ENCODE measurements around the gene DHCR7. TPM values are rescaled to one million over a fixed set of nuclear protein-coding genes. Genes with fewer than 3 reads are reported as not detected.

DHCR7 gene
- total and polyA plus RNA-seq, 2 experiments from 2014 or later, result 140 to 303 TPM

GRCh38 chr11:71476926-71477640, 28.9 kb upstream of the DHCR7 start:
- Histone ChIP-seq H3K4me1 (ENCODE audit: insufficient read depth) (peaks cover 4% of the 10 kb centered on the region), H3K27me3 (no peaks in the 10 kb centered on the region), H3K79me2 (no peaks in the 10 kb centered on the region), H3K9me3 (ENCODE audit: low read depth) (no peaks in the 10 kb centered on the region), H3K36me3 (replicated peaks; ENCODE audit: insufficient read depth, low read depth) (no peaks in the 10 kb centered on the region), H3K4me3 (no peak overlapping the region), H3K27ac (no peak overlapping the region), H2AFZ (no peak overlapping the region), H3K9me2 (replicated peaks; ENCODE audit: insufficient read depth) (no peaks in the 10 kb centered on the region), H4K20me1 (ENCODE audit: insufficient read depth, poor library complexity, severe bottlenecking) (no peaks in the 10 kb centered on the region), H3K4me2 (no peak overlapping the region)
- no peak for TF ChIP-seq CTCF (IDR thresholded peaks at IDR 0.05; ENCODE audit: poor library complexity)
- no peak for TF ChIP-seq EZH2 (IDR thresholded peaks at IDR 0.05; ENCODE audit: borderline replicate concordance)
- TF ChIP-seq EZH2phosphoT487 (IDR thresholded peaks at IDR 0.05; ENCODE audit: low read depth, severe bottlenecking, unreplicated experiment), result no peak
- DNase-seq (ENCODE audit: low spot score), result no peak
- WGBS (ENCODE audit: low lambda C conversion rate, missing lambda C conversion rate), result 95% methylated on average over 34 of the region's 34 CpGs

- H3K9me3 ChIP-seq (ENCODE audit: low read depth), result no peaks in the 10 kb centered on the region
- no peak overlapping the region for H2AFZ ChIP-seq
- TF ChIP-seq EZH2phosphoT487 (IDR thresholded peaks at IDR 0.05; ENCODE audit: low read depth, severe bottlenecking, unreplicated experiment) (no peak), EZH2 (IDR thresholded peaks at IDR 0.05; ENCODE audit: borderline replicate concordance) (no peak), CTCF (IDR thresholded peaks at IDR 0.05; ENCODE audit: poor library complexity) (no peak)
- no peaks in the 10 kb centered on the region for H3K9me2 ChIP-seq (replicated peaks; ENCODE audit: insufficient read depth)
- H4K20me1 ChIP-seq (ENCODE audit: insufficient read depth, poor library complexity, severe bottlenecking), result no peaks in the 10 kb centered on the region
- H3K4me2 ChIP-seq, result no peak overlapping the region
- WGBS (ENCODE audit: low lambda C conversion rate, missing lambda C conversion rate), result 97% methylated on average over 21 of the region's 21 CpGs
- peaks cover 4% of the 10 kb centered on the region for H3K4me1 ChIP-seq (ENCODE audit: insufficient read depth)
- no peaks in the 10 kb centered on the region for H3K27me3 ChIP-seq
- no peaks in the 10 kb centered on the region for H3K79me2 ChIP-seq
- DNase-seq (ENCODE audit: low spot score), result no peak
- H3K27ac ChIP-seq, result no peak overlapping the region
- H3K36me3 ChIP-seq (replicated peaks; ENCODE audit: insufficient read depth, low read depth), result no peaks in the 10 kb centered on the region
- H3K4me3 ChIP-seq, result no peak overlapping the region
Observed at GRCh38 chr11:71476031-71476430, 27.8 kb upstream of the DHCR7 start.

DNA sequence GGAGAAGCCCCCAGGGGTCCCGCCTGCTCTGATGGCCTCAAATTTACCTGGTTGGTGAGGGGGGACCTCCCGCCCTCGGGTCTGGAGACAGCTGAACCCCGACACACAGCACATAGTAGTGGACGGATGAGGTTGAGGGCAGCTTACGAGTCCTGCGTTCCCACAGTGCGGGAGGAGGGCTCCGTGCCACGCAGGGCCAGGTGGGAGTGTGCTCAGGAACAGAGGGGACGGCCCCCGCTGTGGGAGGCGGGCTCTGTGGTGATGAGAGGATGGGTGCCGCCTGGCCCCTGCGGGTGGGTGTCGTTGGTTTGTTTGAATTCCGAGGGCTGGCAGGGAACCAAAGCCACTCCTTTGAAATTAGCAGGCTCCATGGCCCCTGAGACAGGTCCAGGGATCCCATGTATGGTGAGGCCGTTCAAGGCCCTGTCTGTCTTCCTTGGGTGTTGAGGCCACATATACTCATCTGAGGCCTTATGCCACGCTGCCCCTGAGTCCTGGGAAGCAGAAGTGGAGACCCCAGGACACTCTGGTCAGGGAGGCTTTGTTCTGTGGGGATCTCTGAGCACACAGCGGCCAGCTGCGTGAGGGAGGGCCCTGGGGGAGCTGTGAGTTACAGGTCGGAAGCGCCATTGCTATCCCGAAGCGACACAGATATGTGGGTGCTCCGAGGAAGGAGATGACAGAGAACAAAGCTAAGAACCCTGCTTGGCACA, 26.7 kb upstream of the DHCR7 start:
- Histone ChIP-seq H3K4me1 (ENCODE audit: insufficient read depth) (no peaks in the 10 kb centered on the region), H3K9me3 (ENCODE audit: low read depth) (no peaks in the 10 kb centered on the region), H3K9me2 (replicated peaks; ENCODE audit: insufficient read depth) (no peaks in the 10 kb centered on the region), H3K27ac (no peak overlapping the region), H3K79me2 (no peaks in the 10 kb centered on the region), H2AFZ (no peak overlapping the region), H4K20me1 (ENCODE audit: insufficient read depth, poor library complexity, severe bottlenecking) (no peaks in the 10 kb centered on the region), H3K27me3 (no peaks in the 10 kb centered on the region), H3K4me3 (no peak overlapping the region), H3K36me3 (replicated peaks; ENCODE audit: insufficient read depth, low read depth) (no peaks in the 10 kb centered on the region), H3K4me2 (no peak overlapping the region)
- DNase-seq (ENCODE audit: low spot score), result no peak
- WGBS (ENCODE audit: low lambda C conversion rate, missing lambda C conversion rate), result 93% methylated on average over 26 of the region's 26 CpGs
- no peak for TF ChIP-seq EZH2phosphoT487 (IDR thresholded peaks at IDR 0.05; ENCODE audit: low read depth, severe bottlenecking, unreplicated experiment)
- no peak for TF ChIP-seq EZH2 (IDR thresholded peaks at IDR 0.05; ENCODE audit: borderline replicate concordance)
- no peak for TF ChIP-seq CTCF (IDR thresholded peaks at IDR 0.05; ENCODE audit: poor library complexity)

All from hepatocyte (in vitro differentiated cells).